OCI-LY7 (cell line): ENCODE data around the gene TSHZ2. TPM values are rescaled to one million over a fixed set of nuclear protein-coding genes. Genes with fewer than 3 reads are reported as not detected.

ENCODE experiments used
- BruUV-seq: library from RNA; stranded (reverse); fragments of 400-500 nt; replicated peaks from 2 replicates; lab custom pipeline; 2021; lab: Mats Ljungman, UMichigan
- CTCF ChIA-PET: fragments of 300-600 bp; sonication (Branson Sonifier 250); formaldehyde crosslinking; loops from one replicate; lab custom pipeline; 2022; ENCODE audit warnings: antibody characterized with exemption; ENCODE audit not compliant: unreplicated experiment; lab: Charles Lee
- POLR2A ChIA-PET: fragments of 300-600 bp; sonication (Branson Sonifier 250); formaldehyde crosslinking; loops from one replicate; lab custom pipeline; 2022; ENCODE audit warnings: antibody characterized with exemption; lab: Charles Lee
- DNase-seq: peaks from one replicate; pipeline ENCODE4 v3.0.0-alpha.2; 2015; ENCODE audit warnings: low spot score
- H2AFZ ChIP-seq: fragments of 200-600 bp; sonication (generic), shearing (Covaris generic); 2 replicates; pipeline ENCODE4 v1.6.1; 2014; ENCODE audit warnings: mild to moderate bottlenecking, antibody characterized with exemption, low read length, moderate library complexity
- H3K27ac ChIP-seq: fragments of 200-600 bp; sonication (generic); 2 replicates; pipeline ENCODE4 v1.5.1; 2014; ENCODE audit warnings: mixed run types, low read depth, mild to moderate bottlenecking, moderate library complexity, low read length, inconsistent platforms; ENCODE audit not compliant: poor library complexity, severe bottlenecking
- H3K36me3 ChIP-seq: fragments of 200-600 bp; sonication (generic); 2 replicates; pipeline ENCODE4 v1.6.1; 2014; ENCODE audit warnings: mild to moderate bottlenecking, antibody characterized with exemption, low read length, moderate library complexity, mixed read lengths; ENCODE audit not compliant: insufficient read depth
- H3K4me1 ChIP-seq: fragments of 200-600 bp; sonication (generic); 2 replicates; pipeline ENCODE4 v1.5.1; 2014; ENCODE audit warnings: mild to moderate bottlenecking, low read length; ENCODE audit not compliant: insufficient read depth, poor library complexity, severe bottlenecking
- H3K4me2 ChIP-seq: fragments of 200-600 bp; sonication (generic); 2 replicates; pipeline ENCODE4 v1.6.1; 2014; ENCODE audit warnings: mild to moderate bottlenecking, low read length
- H3K4me3 ChIP-seq: fragments of 200-600 bp; sonication (generic); 2 replicates; pipeline ENCODE4 v1.5.1; 2014; ENCODE audit warnings: mild to moderate bottlenecking, low read depth, low read length; ENCODE audit not compliant: poor library complexity, severe bottlenecking
- H3K79me2 ChIP-seq: fragments of 200-600 bp; sonication (generic); 2 replicates; pipeline ENCODE4 v1.6.1; 2016; ENCODE audit warnings: low read depth, mild to moderate bottlenecking, low read length, moderate library complexity, mixed read lengths; ENCODE audit not compliant: insufficient read depth
- H3K9me2 ChIP-seq: fragments of 200-600 bp; sonication (generic); 2 replicates; pipeline ENCODE4 v1.6.1; 2016; ENCODE audit warnings: mild to moderate bottlenecking, low read length, mixed read lengths; ENCODE audit not compliant: insufficient read depth
- H3K9me3 ChIP-seq: fragments of 200-600 bp; sonication (generic); 2 replicates; pipeline ENCODE4 v1.6.1; 2014; ENCODE audit warnings: mild to moderate bottlenecking, mixed run types, low read length, mixed read lengths
- H4K20me1 ChIP-seq: fragments of 200-600 bp; sonication (generic); 2 replicates; pipeline ENCODE4 v1.6.1; 2014; ENCODE audit warnings: mild to moderate bottlenecking, antibody characterized with exemption, low read length, moderate library complexity, mixed read lengths; ENCODE audit not compliant: insufficient read depth
- CTCF ChIP-seq: fragments of 200-600 bp; sonication (generic); conservative IDR thresholded peaks from 2 replicates; pipeline ENCODE4 v1.5.1; 2014; ENCODE audit warnings: mild to moderate bottlenecking, antibody characterized with exemption, low read length, moderate library complexity, mixed read lengths
- EZH2phosphoT487 ChIP-seq: fragments of 200-600 bp; sonication (generic); IDR thresholded peaks from 2 replicates; pipeline ENCODE4 v1.6.1; 2018; ENCODE audit warnings: low read depth, borderline replicate concordance, mild to moderate bottlenecking, mixed run types, antibody characterized with exemption, low read length, moderate library complexity, mixed read lengths
- intact Hi-C: fragments of 100-400 bp; cut with micrococcal nuclease; formaldehyde crosslinking; loops from one replicate; pipeline ENCODE4 v1.10.0; 2022; ENCODE audit not compliant: unreplicated experiment
- total RNA-seq, 2 experiments: library from RNA; depleted of rRNA in 1 of 2; stranded (reverse); fragments of >200 nt in 1 of 2; shearing (Covaris generic) in 1 of 2; gene quantifications; 2 replicates each; pipeline ENCODE4 v1.2.3, GENCODE V29; 2014 to 2022

Gene TSHZ2
- total RNA-seq, 2 experiments from 2014 or later, result not detected

- H3K4me2 ChIP-seq, result no peak overlapping the region
- no peak overlapping the region for H3K27ac ChIP-seq
- TF ChIP-seq CTCF (no peak), EZH2phosphoT487 (no peak)
- intact Hi-C loops, result no loop called here
- H2AFZ ChIP-seq, result no peak overlapping the region
- H4K20me1 ChIP-seq, result no peaks in the 10 kb centered on the region
- no TSS peak for BruUV-seq
- H3K9me3 ChIP-seq, result no peaks in the 10 kb centered on the region
- CTCF ChIA-PET, result no interaction called here
- no peaks in the 10 kb centered on the region for H3K36me3 ChIP-seq
- no peak for DNase-seq
- no peaks in the 10 kb centered on the region for H3K79me2 ChIP-seq
- POLR2A ChIA-PET, result interaction anchor here (0.7 to 1.1 kb wide), 2 partner anchors 10 to 22 kb away, joined by 3 read pairs; no protein-coding TSS in a partner anchor
- no peaks in the 10 kb centered on the region for H3K9me2 ChIP-seq
- H3K4me1 ChIP-seq, result peaks cover 10% of the 10 kb centered on the region
- H3K4me3 ChIP-seq, result no peak overlapping the region
Measured at GRCh38 chr20:53171065-53171464, 198.9 kb downstream of the TSHZ2 start.

- peak overlapping the region; percentile 51 for H2AFZ ChIP-seq
- DNase-seq, result no peak
- POLR2A ChIA-PET, result interaction anchor here (0.6 to 1.1 kb wide), 3 partner anchors 18 to 54 kb away, joined by 3 to 6 read pairs (median 3); no protein-coding TSS in a partner anchor
- no peaks in the 10 kb centered on the region for H4K20me1 ChIP-seq
- TF ChIP-seq EZH2phosphoT487 (no peak), CTCF (no peak)
- no peak overlapping the region for H3K4me2 ChIP-seq
- intact Hi-C loops, result no loop called here
- no peaks in the 10 kb centered on the region for H3K9me2 ChIP-seq
- H3K79me2 ChIP-seq, result no peaks in the 10 kb centered on the region
- H3K36me3 ChIP-seq, result no peaks in the 10 kb centered on the region
- peaks cover 18% of the 10 kb centered on the region for H3K4me1 ChIP-seq
- H3K27ac ChIP-seq, result no peak overlapping the region
- no peak overlapping the region for H3K4me3 ChIP-seq
- CTCF ChIA-PET, result no interaction called here
- no TSS peak for BruUV-seq
- no peaks in the 10 kb centered on the region for H3K9me3 ChIP-seq
Measured at GRCh38 chr20:53174454-53174853, 202.3 kb downstream of the TSHZ2 start.

GRCh38 chr20:53175135-53175780, 203.1 kb downstream of the TSHZ2 start:
- no peak for TF ChIP-seq EZH2phosphoT487
- TF ChIP-seq CTCF, result no peak
- POLR2A ChIA-PET, result interaction anchor here (0.6 to 1.1 kb wide), 4 partner anchors 17 to 420 kb away, joined by 3 to 6 read pairs (median 4); no protein-coding TSS in a partner anchor

More at GRCh38 chr20:53175135-53175780, 203.1 kb downstream of the TSHZ2 start:
- no peaks in the 10 kb centered on the region for H3K9me2 ChIP-seq
- intact Hi-C loops, result no loop called here
- H3K4me1 ChIP-seq, result peaks cover 20% of the 10 kb centered on the region
- no peak overlapping the region for H3K4me2 ChIP-seq
- DNase-seq, result no peak
- no peak overlapping the region for H3K4me3 ChIP-seq
- BruUV-seq, result no TSS peak
- no peak overlapping the region for H3K27ac ChIP-seq
- H3K9me3 ChIP-seq, result no peaks in the 10 kb centered on the region
- H2AFZ ChIP-seq, result 0 out of 2 replicates have a peak overlapping the region, but pooled peaks have one; percentile 17
- no peaks in the 10 kb centered on the region for H4K20me1 ChIP-seq
- no peaks in the 10 kb centered on the region for H3K36me3 ChIP-seq
- no peaks in the 10 kb centered on the region for H3K79me2 ChIP-seq
- CTCF ChIA-PET, result no interaction called here
